MCF 10A (cell line): Measurements from ENCODE around the gene IL1A. TPM values are rescaled to one million over a fixed set of nuclear protein-coding genes. Genes with fewer than 3 reads are reported as not detected.

Source experiments
- BruUV-seq: library from RNA; stranded (reverse); fragments of 400-500 nt; replicated peaks from 2 replicates; lab custom pipeline; 2021; lab: Mats Ljungman, UMichigan
- CTCF ChIA-PET: fragments of 300-600 bp; sonication (Branson Sonifier 250); formaldehyde crosslinking; extraction: SDS; loops from one replicate; lab custom pipeline; 2021; ENCODE audit warnings: antibody characterized with exemption, inconsistent platforms; lab: Yijun Ruan, JAX
- POLR2A ChIA-PET: fragments of 300-600, 350-650 bp; sonication (Branson Sonifier 250); formaldehyde crosslinking; extraction: SDS; loops from one replicate; lab custom pipeline; 2020; ENCODE audit warnings: antibody characterized with exemption, inconsistent platforms; lab: Yijun Ruan, JAX
- DNase-seq: peaks from one replicate; pipeline ENCODE4 v3.0.0-alpha.2; 2018; ENCODE audit not compliant: unreplicated experiment
- H3K27ac Mint-ChIP-seq: one replicate; pipeline ENCODE4 v1.8.0; 2022; ENCODE audit warnings: mild to moderate bottlenecking, low read depth, mixed read lengths; ENCODE audit not compliant: unreplicated experiment
- H3K27me3 Mint-ChIP-seq: one replicate; pipeline ENCODE4 v1.8.0; 2022; ENCODE audit warnings: mixed read lengths; ENCODE audit not compliant: insufficient read depth, unreplicated experiment
- H3K36me3 Mint-ChIP-seq: one replicate; pipeline ENCODE4 v1.8.0; 2022; ENCODE audit warnings: mild to moderate bottlenecking, moderate library complexity, mixed read lengths; ENCODE audit not compliant: insufficient read depth, unreplicated experiment
- H3K4me1 Mint-ChIP-seq: one replicate; pipeline ENCODE4 v1.8.0; 2022; ENCODE audit warnings: mixed read lengths; ENCODE audit not compliant: insufficient read depth, unreplicated experiment
- H3K4me3 Mint-ChIP-seq: one replicate; pipeline ENCODE4 v1.8.0; 2022; ENCODE audit warnings: mild to moderate bottlenecking, moderate library complexity, mixed read lengths; ENCODE audit not compliant: unreplicated experiment
- H3K9me3 Mint-ChIP-seq: one replicate; pipeline ENCODE4 v1.8.0; 2022; ENCODE audit warnings: mixed read lengths; ENCODE audit not compliant: unreplicated experiment
- CTCF ChIP-seq: fragments of 200-600 bp; IDR thresholded peaks from one replicate; pipeline ENCODE4 v1.8.0; 2022; ENCODE audit warnings: antibody characterized with exemption, mild to moderate bottlenecking; ENCODE audit not compliant: unreplicated experiment
- intact Hi-C: fragments of 100-400 bp; cut with micrococcal nuclease; formaldehyde crosslinking; loops from 2 replicates; pipeline ENCODE4 v1.14.1; 2022
- total RNA-seq: library from RNA; stranded (reverse); gene quantifications from 2 replicates; pipeline ENCODE4 v1.2.3, GENCODE V29; 2022

IL1A gene
- total RNA-seq, 1 experiment from 2014 or later: 170 TPM

GRCh38 chr2:112811841-112812306 lies 27.6 kb upstream of the IL1A start:
- peak overlapping the region; percentile 97 for H3K27ac Mint-ChIP-seq
- CTCF ChIA-PET: interaction anchor here (0.6 to 2.4 kb wide), 5 partner anchors 15 to 130 kb away, joined by 3 to 8 read pairs (median 3); no protein-coding TSS in a partner anchor
- no TSS peak for BruUV-seq
- POLR2A ChIA-PET: interaction anchor here (1.0 to 7.9 kb wide), 8 partner anchors 9 to 79 kb away, joined by 3 to 112 read pairs (median 4); partner anchors contain the start of genes IL1A and IL1B
- H3K9me3 Mint-ChIP-seq: peaks cover 12% of the 10 kb centered on the region
- no peak for TF ChIP-seq CTCF
- peaks cover 6% of the 10 kb centered on the region for H3K36me3 Mint-ChIP-seq
- H3K4me1 Mint-ChIP-seq: peaks cover 46% of the 10 kb centered on the region
- H3K27me3 Mint-ChIP-seq: no peaks in the 10 kb centered on the region
- intact Hi-C loops: no loop called here
- H3K4me3 Mint-ChIP-seq: no peak overlapping the region
- DNase-seq: peak; percentile 82

GRCh38 chr2:112811276-112811831 lies 27.1 kb upstream of the IL1A start:
- Mint-ChIP-seq H3K4me3 (no peak overlapping the region), H3K9me3 (peaks cover 17% of the 10 kb centered on the region), H3K36me3 (peaks cover 11% of the 10 kb centered on the region), H3K27ac (peak overlapping the region; percentile 97), H3K27me3 (no peaks in the 10 kb centered on the region), H3K4me1 (peaks cover 51% of the 10 kb centered on the region)
- DNase-seq: no peak
- intact Hi-C loops: no loop called here
- ChIA-PET POLR2A (interaction anchor here (0.6 to 7.9 kb wide), 8 partner anchors 8 to 117 kb away, joined by 3 to 112 read pairs (median 4); partner anchors contain the start of gene IL1A), CTCF (interaction anchor here (0.6 to 2.4 kb wide), 2 partner anchors 14 to 74 kb away, joined by 3 to 8 read pairs; no protein-coding TSS in a partner anchor)
- BruUV-seq: no TSS peak
- TF ChIP-seq CTCF: no peak

- intact Hi-C loops: no loop called here
- ChIA-PET CTCF (interaction anchor here (0.6 to 2.4 kb wide), 6 partner anchors 9 to 129 kb away, joined by 4 to 14 read pairs (median 4); no protein-coding TSS in a partner anchor), POLR2A (interaction anchor here (1.1 to 7.9 kb wide), 5 partner anchors 9 to 82 kb away, joined by 3 to 112 read pairs (median 4); partner anchors contain the start of gene IL1A)
- H3K4me1 Mint-ChIP-seq: peaks cover 62% of the 10 kb centered on the region
- TF ChIP-seq CTCF: no peak
- peaks cover 18% of the 10 kb centered on the region for H3K9me3 Mint-ChIP-seq
- no TSS peak for BruUV-seq
- DNase-seq: no peak
- no peak overlapping the region for H3K27ac Mint-ChIP-seq
- peaks cover 12% of the 10 kb centered on the region for H3K36me3 Mint-ChIP-seq
- H3K27me3 Mint-ChIP-seq: no peaks in the 10 kb centered on the region
- no peak overlapping the region for H3K4me3 Mint-ChIP-seq
Observed at GRCh38 chr2:112809112-112809511, 24.8 kb upstream of the IL1A start.

- intact Hi-C loops: no loop called here
- peaks cover 48% of the 10 kb centered on the region for H3K4me1 Mint-ChIP-seq
- no peak for TF ChIP-seq CTCF
- ChIA-PET POLR2A (interaction anchor here (0.7 kb wide), 1 partner anchor 29 kb away, joined by 3 read pairs; the partner anchor contains the start of gene IL1B), CTCF (interaction anchor here (2.4 kb wide), 1 partner anchor 78 kb away, joined by 14 read pairs; no protein-coding TSS in a partner anchor)
- H3K36me3 Mint-ChIP-seq: peaks cover 10% of the 10 kb centered on the region
- peaks cover 18% of the 10 kb centered on the region for H3K9me3 Mint-ChIP-seq
- DNase-seq: no peak
- H3K4me3 Mint-ChIP-seq: no peak overlapping the region
- no peaks in the 10 kb centered on the region for H3K27me3 Mint-ChIP-seq
- no peak overlapping the region for H3K27ac Mint-ChIP-seq
- no TSS peak for BruUV-seq
Observed at GRCh38 chr2:112807233-112807807, 23.0 kb upstream of the IL1A start.
